ENCODE results near the gene GOLPH3.

Gene GOLPH3

GRCh38 chr5:32170303-32171151, 3.6 kb downstream of the GOLPH3 start:
- DNase-seq: peak; percentile 84

GRCh38 chr5:32168460-32169033, 5.6 kb downstream of the GOLPH3 start:
- DNase-seq: no peak

- DNase-seq: no peak
Observed at GRCh38 chr5:32165597-32165996, 8.5 kb downstream of the GOLPH3 start.

- no peak for DNase-seq
Observed at GRCh38 chr5:32163785-32164184, 10.3 kb downstream of the GOLPH3 start.

GRCh38 chr5:32163053-32163452, 11.1 kb downstream of the GOLPH3 start:
- no peak for DNase-seq

GRCh38 chr5:32160228-32160627, 13.9 kb downstream of the GOLPH3 start:
- peak; percentile 15 for DNase-seq

GRCh38 chr5:32159328-32160072, 14.6 kb downstream of the GOLPH3 start:
- no peak for DNase-seq

- DNase-seq: no peak
Observed at GRCh38 chr5:32158679-32158975, 15.5 kb downstream of the GOLPH3 start.

- DNase-seq: no peak
Observed at GRCh38 chr5:32157078-32157477, 17.0 kb downstream of the GOLPH3 start.

GRCh38 chr5:32156635-32157034, 17.5 kb downstream of the GOLPH3 start:
- DNase-seq: no peak

- no peak for DNase-seq
Observed at GRCh38 chr5:32155211-32155610, 18.9 kb downstream of the GOLPH3 start.

- DNase-seq: peak; percentile 32
Observed at GRCh38 chr5:32153723-32154122, 20.4 kb downstream of the GOLPH3 start.

- DNase-seq: no peak
Observed at GRCh38 chr5:32151198-32151597, 22.9 kb downstream of the GOLPH3 start.

GRCh38 chr5:32150366-32150765, 23.8 kb downstream of the GOLPH3 start:
- DNase-seq: no peak

GRCh38 chr5:32147959-32148358, 26.2 kb downstream of the GOLPH3 start:
- no peak for DNase-seq

GRCh38 chr5:32147236-32147635, 26.9 kb downstream of the GOLPH3 start:
- DNase-seq: peak; percentile 21

GRCh38 chr5:32145378-32145777, 28.7 kb downstream of the GOLPH3 start:
- no peak for DNase-seq

- DNase-seq: no peak
Observed at GRCh38 chr5:32144378-32145207, 29.5 kb downstream of the GOLPH3 start.

- no peak for DNase-seq
Observed at GRCh38 chr5:32143617-32144377, 30.3 kb downstream of the GOLPH3 start.

GRCh38 chr5:32138839-32139493, 35.2 kb downstream of the GOLPH3 start:
- DNase-seq: no peak

GRCh38 chr5:32136342-32136741, 37.8 kb downstream of the GOLPH3 start:
- DNase-seq: no peak

GRCh38 chr5:32135086-32135485, 39.0 kb downstream of the GOLPH3 start:
- DNase-seq: no peak
